Hepatocyte (in vitro differentiated cells): Measurements from ENCODE around the gene NMNAT2.

Experiments
- EZH2phosphoT487 ChIP-seq: fragments of 200-600 bp; sonication (generic); IDR thresholded peaks from one replicate; pipeline ENCODE4 v1.6.1; 2018; ENCODE audit warnings: antibody characterized with exemption, mild to moderate bottlenecking, low read depth, moderate library complexity; ENCODE audit not compliant: unreplicated experiment, severe bottlenecking
- TF ChIP-seq, protein P1 (sequence below): fragments of 200-600 bp; sonication (generic); IDR thresholded peaks from 2 replicates; pipeline ENCODE4 v1.5.1; 2016; ENCODE audit warnings: antibody characterized with exemption, mild to moderate bottlenecking; ENCODE audit not compliant: poor library complexity

GRCh38 chr1:183240526-183240825 is 177.7 kb downstream of the NMNAT2 start:
- TF ChIP-seq, protein P1, sequence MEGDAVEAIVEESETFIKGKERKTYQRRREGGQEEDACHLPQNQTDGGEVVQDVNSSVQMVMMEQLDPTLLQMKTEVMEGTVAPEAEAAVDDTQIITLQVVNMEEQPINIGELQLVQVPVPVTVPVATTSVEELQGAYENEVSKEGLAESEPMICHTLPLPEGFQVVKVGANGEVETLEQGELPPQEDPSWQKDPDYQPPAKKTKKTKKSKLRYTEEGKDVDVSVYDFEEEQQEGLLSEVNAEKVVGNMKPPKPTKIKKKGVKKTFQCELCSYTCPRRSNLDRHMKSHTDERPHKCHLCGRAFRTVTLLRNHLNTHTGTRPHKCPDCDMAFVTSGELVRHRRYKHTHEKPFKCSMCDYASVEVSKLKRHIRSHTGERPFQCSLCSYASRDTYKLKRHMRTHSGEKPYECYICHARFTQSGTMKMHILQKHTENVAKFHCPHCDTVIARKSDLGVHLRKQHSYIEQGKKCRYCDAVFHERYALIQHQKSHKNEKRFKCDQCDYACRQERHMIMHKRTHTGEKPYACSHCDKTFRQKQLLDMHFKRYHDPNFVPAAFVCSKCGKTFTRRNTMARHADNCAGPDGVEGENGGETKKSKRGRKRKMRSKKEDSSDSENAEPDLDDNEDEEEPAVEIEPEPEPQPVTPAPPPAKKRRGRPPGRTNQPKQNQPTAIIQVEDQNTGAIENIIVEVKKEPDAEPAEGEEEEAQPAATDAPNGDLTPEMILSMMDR: no peak
- no peak for TF ChIP-seq EZH2phosphoT487
